Peyer's patch (tissue), 4 donors: ENCODE data around the gene RNU5B-1. TPM values are rescaled to one million over a fixed set of nuclear protein-coding genes. Genes with fewer than 3 reads are reported as not detected.
"Not testable (repeated sequence)": the region's sequence is repeated elsewhere in the genome, so short reads cannot be mapped to it uniquely, and the experiment has no call there.

Experiments used
- DNase-seq, 3 donors: peaks; one replicate each; pipeline ENCODE4 v3.0.0-alpha.2; 2017 to 2019
- H3K27ac ChIP-seq, 4 donors: fragments of 200-600 bp; sonication (generic); one replicate each; pipeline ENCODE4 v1.5.1; 2016 to 2019
- H3K27me3 ChIP-seq, 2 donors: fragments of 200-600 bp; sonication (generic); one replicate each; pipeline ENCODE4 v1.5.1; 2019
- H3K36me3 ChIP-seq, 3 donors: fragments of 200-600 bp; sonication (generic); one replicate each; pipeline ENCODE4 v1.5.1; 2016 to 2019
- H3K4me1 ChIP-seq, 4 donors: fragments of 200-600 bp; sonication (generic); one replicate each; pipeline ENCODE4 v1.5.1; 2016 to 2019
- H3K4me3 ChIP-seq, 4 donors: fragments of 200-600 bp; sonication (generic); 1 replicate in 3 of 4; 2 replicates in 1 of 4; pipeline ENCODE4 v1.5.1; 2016 to 2019; ENCODE audit warnings: mild to moderate bottlenecking in 1 of 4
- H3K9me3 ChIP-seq, 4 donors: fragments of 200-600 bp; sonication (generic); one replicate each; pipeline ENCODE4 v1.5.1; 2016 to 2019; ENCODE audit warnings: mild to moderate bottlenecking in 1 of 4
- POLR2A ChIP-seq, 2 donors: fragments of 450-650 bp; IDR thresholded peaks; one replicate each; pipeline ENCODE4 v1.5.1; 2017; ENCODE audit warnings: antibody characterized with exemption in 2 of 2, mild to moderate bottlenecking in 2 of 2, moderate library complexity in 2 of 2
- total RNA-seq, 4 donors: library from RNA; depleted of rRNA; stranded (reverse); fragments of >200 nt; gene quantifications; one replicate each; pipeline ENCODE4 v1.1.0, GENCODE V29; 2016
- TF ChIP-seq, protein P1 (sequence below), 6 experiments: fragments of 450-650 bp in 4 of 6; fragments of 200-600 bp in 2 of 6; sonication (generic) in 1 of 6; IDR thresholded peaks; one replicate each; pipeline ENCODE4 v1.5.1; 2017 to 2019; ENCODE audit warnings: antibody characterized with exemption in 6 of 6, mild to moderate bottlenecking in 3 of 6, moderate library complexity in 1 of 6

RNU5B-1 gene
- total RNA-seq, 4 donors from 2014 or later = not detected

- not testable (repeated sequence) for H3K27ac ChIP-seq
These were observed 33.5 kb upstream of the RNU5B-1 start for GRCh38 chr15:65270811-65271545.

GRCh38 chr15:65275104-65275727, 29.3 kb upstream of the RNU5B-1 start:
- Histone ChIP-seq H3K27ac (peak overlapping the region in 1 of 4 donors; percentile 3), H3K27me3 (no peaks in the 10 kb centered on the region), H3K9me3 (no peaks in the 10 kb centered on the region), H3K4me1 (peaks cover 0 to 11% (median 0%) of the 10 kb centered on the region in 4 donors), H3K36me3 (peaks cover 0 to 1% (median 0%) of the 10 kb centered on the region in 3 donors), H3K4me3 (no peak overlapping the region)
- TF ChIP-seq, protein P1, sequence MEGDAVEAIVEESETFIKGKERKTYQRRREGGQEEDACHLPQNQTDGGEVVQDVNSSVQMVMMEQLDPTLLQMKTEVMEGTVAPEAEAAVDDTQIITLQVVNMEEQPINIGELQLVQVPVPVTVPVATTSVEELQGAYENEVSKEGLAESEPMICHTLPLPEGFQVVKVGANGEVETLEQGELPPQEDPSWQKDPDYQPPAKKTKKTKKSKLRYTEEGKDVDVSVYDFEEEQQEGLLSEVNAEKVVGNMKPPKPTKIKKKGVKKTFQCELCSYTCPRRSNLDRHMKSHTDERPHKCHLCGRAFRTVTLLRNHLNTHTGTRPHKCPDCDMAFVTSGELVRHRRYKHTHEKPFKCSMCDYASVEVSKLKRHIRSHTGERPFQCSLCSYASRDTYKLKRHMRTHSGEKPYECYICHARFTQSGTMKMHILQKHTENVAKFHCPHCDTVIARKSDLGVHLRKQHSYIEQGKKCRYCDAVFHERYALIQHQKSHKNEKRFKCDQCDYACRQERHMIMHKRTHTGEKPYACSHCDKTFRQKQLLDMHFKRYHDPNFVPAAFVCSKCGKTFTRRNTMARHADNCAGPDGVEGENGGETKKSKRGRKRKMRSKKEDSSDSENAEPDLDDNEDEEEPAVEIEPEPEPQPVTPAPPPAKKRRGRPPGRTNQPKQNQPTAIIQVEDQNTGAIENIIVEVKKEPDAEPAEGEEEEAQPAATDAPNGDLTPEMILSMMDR (IDR thresholded peaks at IDR 0.05) = no peak
- TF ChIP-seq POLR2A (IDR thresholded peaks at IDR 0.05) = no peak
- no peak for DNase-seq

More at GRCh38 chr15:65270811-65271545, 33.5 kb upstream of the RNU5B-1 start:
- not testable (repeated sequence) for H3K27me3 ChIP-seq, H3K9me3 ChIP-seq, H3K4me1 ChIP-seq, H3K4me3 ChIP-seq
- TF ChIP-seq, protein P1 (IDR thresholded peaks at IDR 0.05) = peak; percentile 15 to 74 (median 54)
- peak in 1 of 3 donors; percentile 81 for DNase-seq
- peaks cover 0 to 10% (median 0%) of the 10 kb centered on the region in 3 donors for H3K36me3 ChIP-seq

- peak overlapping the region in 1 of 4 donors; percentile 3 for H3K27ac ChIP-seq
- TF ChIP-seq, protein P1 (IDR thresholded peaks at IDR 0.05) = no peak
- TF ChIP-seq POLR2A (IDR thresholded peaks at IDR 0.05) = no peak
- no peaks in the 10 kb centered on the region for H3K27me3 ChIP-seq
- H3K36me3 ChIP-seq = no peaks in the 10 kb centered on the region
- H3K4me1 ChIP-seq = peaks cover 0 to 11% (median 0%) of the 10 kb centered on the region in 4 donors
- no peaks in the 10 kb centered on the region for H3K9me3 ChIP-seq
- no peak for DNase-seq
- H3K4me3 ChIP-seq = no peak overlapping the region
These were observed 28.8 kb upstream of the RNU5B-1 start for GRCh38 chr15:65275728-65276126.

- Histone ChIP-seq H3K27ac (no peak overlapping the region), H3K4me1 (peaks cover 0 to 11% (median 0%) of the 10 kb centered on the region in 4 donors)
These were observed 27.5 kb upstream of the RNU5B-1 start for GRCh38 chr15:65277015-65277414.

GRCh38 chr15:65278480-65278879, 26.0 kb upstream of the RNU5B-1 start:
- TF ChIP-seq, protein P1 (IDR thresholded peaks at IDR 0.05) = no peak
- no peak for TF ChIP-seq POLR2A (IDR thresholded peaks at IDR 0.05)
- Histone ChIP-seq H3K36me3 (no peaks in the 10 kb centered on the region), H3K9me3 (no peaks in the 10 kb centered on the region), H3K4me3 (no peak overlapping the region), H3K27ac (peak overlapping the region in 1 of 4 donors; percentile 5), H3K4me1 (peaks cover 0 to 11% (median 0%) of the 10 kb centered on the region in 4 donors), H3K27me3 (no peaks in the 10 kb centered on the region)
- no peak for DNase-seq

More at GRCh38 chr15:65277015-65277414, 27.5 kb upstream of the RNU5B-1 start:
- H3K36me3 ChIP-seq = no peaks in the 10 kb centered on the region
- H3K4me3 ChIP-seq = no peak overlapping the region
- no peaks in the 10 kb centered on the region for H3K9me3 ChIP-seq
- TF ChIP-seq POLR2A (IDR thresholded peaks at IDR 0.05) = no peak
- TF ChIP-seq, protein P1 (IDR thresholded peaks at IDR 0.05) = no peak
- no peak for DNase-seq
- no peaks in the 10 kb centered on the region for H3K27me3 ChIP-seq
